WTC11 (cell line): ENCODE results near the gene BMP5. TPM values are rescaled to one million over a fixed set of nuclear protein-coding genes. Genes with fewer than 3 reads are reported as not detected.

Source experiments
- ATAC-seq: fragments of 200-7000 bp; cut with Tn5 transposase; 2 replicates; pipeline ENCODE4 v1.10.0; 2021; ENCODE audit warnings: mild to moderate bottlenecking, moderate library complexity
- CTCF ChIA-PET: fragments of 300-600 bp; sonication (Branson Sonifier 250); formaldehyde crosslinking; loops from one replicate; lab custom pipeline; 2021; ENCODE audit warnings: antibody characterized with exemption; lab: Charles Lee
- POLR2A ChIA-PET: fragments of 350-600 bp; sonication (Branson Sonifier 250); formaldehyde crosslinking; loops from one replicate; lab custom pipeline; 2021; ENCODE audit warnings: antibody characterized with exemption; lab: Charles Lee
- DNase-seq: peaks from one replicate; pipeline ENCODE4 v3.0.0; 2021; ENCODE audit warnings: low spot score
- H3K27ac Mint-ChIP-seq: 2 replicates; pipeline ENCODE4 v1.8.0; 2021; ENCODE audit warnings: mixed read lengths
- H3K27me3 Mint-ChIP-seq: 2 replicates; pipeline ENCODE4 v1.8.0; 2021; ENCODE audit warnings: low read depth, mild to moderate bottlenecking, moderate library complexity, mixed read lengths
- H3K36me3 Mint-ChIP-seq: 2 replicates; pipeline ENCODE4 v1.8.0; 2021; ENCODE audit warnings: mixed read lengths
- H3K4me1 Mint-ChIP-seq: 2 replicates; pipeline ENCODE4 v1.8.0; 2022; ENCODE audit warnings: mixed read lengths
- H3K4me3 Mint-ChIP-seq: 2 replicates; pipeline ENCODE4 v1.8.0; 2021; ENCODE audit warnings: mild to moderate bottlenecking, moderate library complexity, mixed read lengths
- H3K9me3 Mint-ChIP-seq: 2 replicates; pipeline ENCODE4 v1.8.0; 2021; ENCODE audit warnings: mixed read lengths
- ATF2 ChIP-seq: sonication (generic); formaldehyde crosslinking; IDR thresholded peaks from 2 replicates; pipeline ENCODE4 v1.8.1; 2022; ENCODE audit warnings: low read depth, missing genetic modification reagents, borderline replicate concordance
- ATF3 ChIP-seq: sonication (generic); formaldehyde crosslinking; conservative IDR thresholded peaks from 2 replicates; pipeline ENCODE4 v1.8.1; 2022; ENCODE audit warnings: mild to moderate bottlenecking, missing genetic modification reagents
- CBFB ChIP-seq: sonication (generic); formaldehyde crosslinking; IDR thresholded peaks from 2 replicates; pipeline ENCODE4 v1.8.1; 2022; ENCODE audit warnings: mild to moderate bottlenecking, low read depth, missing genetic modification reagents
- ETV6 ChIP-seq: sonication (generic); formaldehyde crosslinking; IDR thresholded peaks from 2 replicates; pipeline ENCODE4 v1.8.1; 2022; ENCODE audit warnings: mild to moderate bottlenecking, missing genetic modification reagents
- FOXK1 ChIP-seq: sonication (generic); formaldehyde crosslinking; IDR thresholded peaks from 2 replicates; pipeline ENCODE4 v1.8.0; 2022; ENCODE audit warnings: mild to moderate bottlenecking, moderate library complexity, missing genetic modification reagents
- NFE2L1 ChIP-seq: sonication (generic); formaldehyde crosslinking; IDR thresholded peaks from 2 replicates; pipeline ENCODE4 v1.8.1; 2023; ENCODE audit warnings: missing genetic modification reagents
- NFYB ChIP-seq: sonication (generic); formaldehyde crosslinking; conservative IDR thresholded peaks from 2 replicates; pipeline ENCODE4 v1.8.0; 2022; ENCODE audit warnings: low read depth, missing genetic modification reagents
- PRRX2 ChIP-seq: fragments of 250-450 bp; sonication (Bioruptor Pico); IDR thresholded peaks from 2 replicates; pipeline ENCODE4 v1.8.0; 2021; ENCODE audit warnings: mild to moderate bottlenecking
- SMAD3 ChIP-seq: sonication (generic); formaldehyde crosslinking; IDR thresholded peaks from 2 replicates; pipeline ENCODE4 v1.8.0; 2022; ENCODE audit warnings: missing genetic modification reagents, mild to moderate bottlenecking, borderline replicate concordance
- SP1 ChIP-seq: sonication (generic); formaldehyde crosslinking; conservative IDR thresholded peaks from 2 replicates; pipeline ENCODE4 v1.8.1; 2022; ENCODE audit warnings: missing genetic modification reagents
- ZNF219 ChIP-seq: sonication (generic); formaldehyde crosslinking; IDR thresholded peaks from 2 replicates; pipeline ENCODE4 v1.8.0; 2023; ENCODE audit warnings: missing genetic modification reagents, mild to moderate bottlenecking, borderline replicate concordance
- ZNF232 ChIP-seq: sonication (generic); formaldehyde crosslinking; IDR thresholded peaks from 2 replicates; pipeline ENCODE4 v1.8.0; 2022; ENCODE audit warnings: mild to moderate bottlenecking, missing genetic modification reagents
- ZNF416 ChIP-seq: fragments of 250-450 bp; sonication (Bioruptor Pico); IDR thresholded peaks from 2 replicates; pipeline ENCODE4 v1.9.0; 2021; ENCODE audit warnings: mild to moderate bottlenecking, inconsistent platforms
- total RNA-seq: library from RNA; stranded (reverse); gene quantifications from 3 replicates; pipeline ENCODE4 v1.2.3, GENCODE V29; 2021
- TF ChIP-seq, protein P1 (sequence below): sonication (generic); formaldehyde crosslinking; IDR thresholded peaks from 2 replicates; pipeline ENCODE4 v1.8.0; 2022; ENCODE audit warnings: mild to moderate bottlenecking, missing genetic modification reagents
- TF ChIP-seq, protein P2 (sequence below): sonication (generic); formaldehyde crosslinking; IDR thresholded peaks from 2 replicates; pipeline ENCODE4 v1.8.0; 2022; ENCODE audit warnings: missing genetic modification reagents
- TF ChIP-seq, protein P3 (sequence below): sonication (generic); formaldehyde crosslinking; IDR thresholded peaks from 2 replicates; pipeline ENCODE4 v1.8.0; 2023; ENCODE audit warnings: missing genetic modification reagents
- TF ChIP-seq, protein P4 (sequence below): sonication (generic); formaldehyde crosslinking; conservative IDR thresholded peaks from 2 replicates; pipeline ENCODE4 v1.8.1; 2023; ENCODE audit warnings: mild to moderate bottlenecking, low read depth, missing genetic modification reagents, moderate library complexity
- TF ChIP-seq, protein P5 (sequence below): sonication (generic); formaldehyde crosslinking; IDR thresholded peaks from 2 replicates; pipeline ENCODE4 v1.8.1; 2023; ENCODE audit warnings: mild to moderate bottlenecking, missing genetic modification reagents
- TF ChIP-seq, protein P6 (sequence below): sonication (generic); formaldehyde crosslinking; IDR thresholded peaks from 2 replicates; pipeline ENCODE4 v1.8.1; 2023; ENCODE audit warnings: mild to moderate bottlenecking, missing genetic modification reagents

The BMP5 gene
- total RNA-seq, 1 experiment from 2014 or later, result not detected

GRCh38 chr6:55886185-55886836, 10.9 kb upstream of the BMP5 start:
- ChIA-PET POLR2A (no interaction called here), CTCF (interaction anchor here (1.5 kb wide), 1 partner anchor 610 kb away, joined by 6 read pairs; no protein-coding TSS in a partner anchor)
- no peak for TF ChIP-seq ATF3
- no peak for TF ChIP-seq ETV6 (CRISPR knock-in tag)
- TF ChIP-seq, protein P1, sequence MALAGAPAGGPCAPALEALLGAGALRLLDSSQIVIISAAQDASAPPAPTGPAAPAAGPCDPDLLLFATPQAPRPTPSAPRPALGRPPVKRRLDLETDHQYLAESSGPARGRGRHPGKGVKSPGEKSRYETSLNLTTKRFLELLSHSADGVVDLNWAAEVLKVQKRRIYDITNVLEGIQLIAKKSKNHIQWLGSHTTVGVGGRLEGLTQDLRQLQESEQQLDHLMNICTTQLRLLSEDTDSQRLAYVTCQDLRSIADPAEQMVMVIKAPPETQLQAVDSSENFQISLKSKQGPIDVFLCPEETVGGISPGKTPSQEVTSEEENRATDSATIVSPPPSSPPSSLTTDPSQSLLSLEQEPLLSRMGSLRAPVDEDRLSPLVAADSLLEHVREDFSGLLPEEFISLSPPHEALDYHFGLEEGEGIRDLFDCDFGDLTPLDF, result no peak
- no peak for TF ChIP-seq ZNF219
- TF ChIP-seq ATF2 (CRISPR knock-in tag), result no peak
- TF ChIP-seq CBFB (CRISPR knock-in tag), result no peak
- TF ChIP-seq, protein P2, sequence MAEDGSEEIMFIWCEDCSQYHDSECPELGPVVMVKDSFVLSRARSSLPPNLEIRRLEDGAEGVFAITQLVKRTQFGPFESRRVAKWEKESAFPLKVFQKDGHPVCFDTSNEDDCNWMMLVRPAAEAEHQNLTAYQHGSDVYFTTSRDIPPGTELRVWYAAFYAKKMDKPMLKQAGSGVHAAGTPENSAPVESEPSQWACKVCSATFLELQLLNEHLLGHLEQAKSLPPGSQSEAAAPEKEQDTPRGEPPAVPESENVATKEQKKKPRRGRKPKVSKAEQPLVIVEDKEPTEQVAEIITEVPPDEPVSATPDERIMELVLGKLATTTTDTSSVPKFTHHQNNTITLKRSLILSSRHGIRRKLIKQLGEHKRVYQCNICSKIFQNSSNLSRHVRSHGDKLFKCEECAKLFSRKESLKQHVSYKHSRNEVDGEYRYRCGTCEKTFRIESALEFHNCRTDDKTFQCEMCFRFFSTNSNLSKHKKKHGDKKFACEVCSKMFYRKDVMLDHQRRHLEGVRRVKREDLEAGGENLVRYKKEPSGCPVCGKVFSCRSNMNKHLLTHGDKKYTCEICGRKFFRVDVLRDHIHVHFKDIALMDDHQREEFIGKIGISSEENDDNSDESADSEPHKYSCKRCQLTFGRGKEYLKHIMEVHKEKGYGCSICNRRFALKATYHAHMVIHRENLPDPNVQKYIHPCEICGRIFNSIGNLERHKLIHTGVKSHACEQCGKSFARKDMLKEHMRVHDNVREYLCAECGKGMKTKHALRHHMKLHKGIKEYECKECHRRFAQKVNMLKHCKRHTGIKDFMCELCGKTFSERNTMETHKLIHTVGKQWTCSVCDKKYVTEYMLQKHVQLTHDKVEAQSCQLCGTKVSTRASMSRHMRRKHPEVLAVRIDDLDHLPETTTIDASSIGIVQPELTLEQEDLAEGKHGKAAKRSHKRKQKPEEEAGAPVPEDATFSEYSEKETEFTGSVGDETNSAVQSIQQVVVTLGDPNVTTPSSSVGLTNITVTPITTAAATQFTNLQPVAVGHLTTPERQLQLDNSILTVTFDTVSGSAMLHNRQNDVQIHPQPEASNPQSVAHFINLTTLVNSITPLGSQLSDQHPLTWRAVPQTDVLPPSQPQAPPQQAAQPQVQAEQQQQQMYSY (CRISPR knock-in tag), result no peak
- no peak for TF ChIP-seq SMAD3 (CRISPR knock-in tag)
- TF ChIP-seq ZNF232 (CRISPR knock-in tag), result no peak
- no peak for TF ChIP-seq SP1
- TF ChIP-seq, protein P3, sequence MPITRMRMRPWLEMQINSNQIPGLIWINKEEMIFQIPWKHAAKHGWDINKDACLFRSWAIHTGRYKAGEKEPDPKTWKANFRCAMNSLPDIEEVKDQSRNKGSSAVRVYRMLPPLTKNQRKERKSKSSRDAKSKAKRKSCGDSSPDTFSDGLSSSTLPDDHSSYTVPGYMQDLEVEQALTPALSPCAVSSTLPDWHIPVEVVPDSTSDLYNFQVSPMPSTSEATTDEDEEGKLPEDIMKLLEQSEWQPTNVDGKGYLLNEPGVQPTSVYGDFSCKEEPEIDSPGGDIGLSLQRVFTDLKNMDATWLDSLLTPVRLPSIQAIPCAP (CRISPR knock-in tag), result no peak
- TF ChIP-seq, protein P4, sequence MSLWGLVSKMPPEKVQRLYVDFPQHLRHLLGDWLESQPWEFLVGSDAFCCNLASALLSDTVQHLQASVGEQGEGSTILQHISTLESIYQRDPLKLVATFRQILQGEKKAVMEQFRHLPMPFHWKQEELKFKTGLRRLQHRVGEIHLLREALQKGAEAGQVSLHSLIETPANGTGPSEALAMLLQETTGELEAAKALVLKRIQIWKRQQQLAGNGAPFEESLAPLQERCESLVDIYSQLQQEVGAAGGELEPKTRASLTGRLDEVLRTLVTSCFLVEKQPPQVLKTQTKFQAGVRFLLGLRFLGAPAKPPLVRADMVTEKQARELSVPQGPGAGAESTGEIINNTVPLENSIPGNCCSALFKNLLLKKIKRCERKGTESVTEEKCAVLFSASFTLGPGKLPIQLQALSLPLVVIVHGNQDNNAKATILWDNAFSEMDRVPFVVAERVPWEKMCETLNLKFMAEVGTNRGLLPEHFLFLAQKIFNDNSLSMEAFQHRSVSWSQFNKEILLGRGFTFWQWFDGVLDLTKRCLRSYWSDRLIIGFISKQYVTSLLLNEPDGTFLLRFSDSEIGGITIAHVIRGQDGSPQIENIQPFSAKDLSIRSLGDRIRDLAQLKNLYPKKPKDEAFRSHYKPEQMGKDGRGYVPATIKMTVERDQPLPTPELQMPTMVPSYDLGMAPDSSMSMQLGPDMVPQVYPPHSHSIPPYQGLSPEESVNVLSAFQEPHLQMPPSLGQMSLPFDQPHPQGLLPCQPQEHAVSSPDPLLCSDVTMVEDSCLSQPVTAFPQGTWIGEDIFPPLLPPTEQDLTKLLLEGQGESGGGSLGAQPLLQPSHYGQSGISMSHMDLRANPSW (CRISPR knock-in tag), result no peak
- TF ChIP-seq, protein P5, sequence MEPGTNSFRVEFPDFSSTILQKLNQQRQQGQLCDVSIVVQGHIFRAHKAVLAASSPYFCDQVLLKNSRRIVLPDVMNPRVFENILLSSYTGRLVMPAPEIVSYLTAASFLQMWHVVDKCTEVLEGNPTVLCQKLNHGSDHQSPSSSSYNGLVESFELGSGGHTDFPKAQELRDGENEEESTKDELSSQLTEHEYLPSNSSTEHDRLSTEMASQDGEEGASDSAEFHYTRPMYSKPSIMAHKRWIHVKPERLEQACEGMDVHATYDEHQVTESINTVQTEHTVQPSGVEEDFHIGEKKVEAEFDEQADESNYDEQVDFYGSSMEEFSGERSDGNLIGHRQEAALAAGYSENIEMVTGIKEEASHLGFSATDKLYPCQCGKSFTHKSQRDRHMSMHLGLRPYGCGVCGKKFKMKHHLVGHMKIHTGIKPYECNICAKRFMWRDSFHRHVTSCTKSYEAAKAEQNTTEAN (CRISPR knock-in tag), result no peak
- TF ChIP-seq, protein P6, sequence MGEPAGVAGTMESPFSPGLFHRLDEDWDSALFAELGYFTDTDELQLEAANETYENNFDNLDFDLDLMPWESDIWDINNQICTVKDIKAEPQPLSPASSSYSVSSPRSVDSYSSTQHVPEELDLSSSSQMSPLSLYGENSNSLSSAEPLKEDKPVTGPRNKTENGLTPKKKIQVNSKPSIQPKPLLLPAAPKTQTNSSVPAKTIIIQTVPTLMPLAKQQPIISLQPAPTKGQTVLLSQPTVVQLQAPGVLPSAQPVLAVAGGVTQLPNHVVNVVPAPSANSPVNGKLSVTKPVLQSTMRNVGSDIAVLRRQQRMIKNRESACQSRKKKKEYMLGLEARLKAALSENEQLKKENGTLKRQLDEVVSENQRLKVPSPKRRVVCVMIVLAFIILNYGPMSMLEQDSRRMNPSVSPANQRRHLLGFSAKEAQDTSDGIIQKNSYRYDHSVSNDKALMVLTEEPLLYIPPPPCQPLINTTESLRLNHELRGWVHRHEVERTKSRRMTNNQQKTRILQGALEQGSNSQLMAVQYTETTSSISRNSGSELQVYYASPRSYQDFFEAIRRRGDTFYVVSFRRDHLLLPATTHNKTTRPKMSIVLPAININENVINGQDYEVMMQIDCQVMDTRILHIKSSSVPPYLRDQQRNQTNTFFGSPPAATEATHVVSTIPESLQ, result no peak
- TF ChIP-seq NFYB (CRISPR knock-in tag), result no peak
- TF ChIP-seq NFE2L1 (CRISPR knock-in tag), result no peak
- no peak for TF ChIP-seq PRRX2 (CRISPR knock-in tag)
- no peak for TF ChIP-seq ZNF416 (CRISPR knock-in tag)
- TF ChIP-seq FOXK1 (CRISPR knock-in tag), result no peak
- H3K36me3 Mint-ChIP-seq, result no peaks in the 10 kb centered on the region
- H3K4me1 Mint-ChIP-seq, result no peaks in the 10 kb centered on the region
- no peaks in the 10 kb centered on the region for H3K9me3 Mint-ChIP-seq
- no peak overlapping the region for H3K27ac Mint-ChIP-seq
- H3K4me3 Mint-ChIP-seq, result no peak overlapping the region
- H3K27me3 Mint-ChIP-seq, result no peaks in the 10 kb centered on the region
- DNase-seq, result no peak
- no peak for ATAC-seq
